Pons (tissue), 1 donor: ENCODE data around the gene NOTCH4.
"Not testable (repeated sequence)": the region's sequence is repeated elsewhere in the genome, so short reads cannot be mapped to it uniquely, and the experiment has no call there.

ENCODE experiments used
- DNase-seq: peaks from one replicate; pipeline ENCODE4 v3.0.0-alpha.2; 2016; ENCODE audit warnings: low spot score

NOTCH4 gene

DNA sequence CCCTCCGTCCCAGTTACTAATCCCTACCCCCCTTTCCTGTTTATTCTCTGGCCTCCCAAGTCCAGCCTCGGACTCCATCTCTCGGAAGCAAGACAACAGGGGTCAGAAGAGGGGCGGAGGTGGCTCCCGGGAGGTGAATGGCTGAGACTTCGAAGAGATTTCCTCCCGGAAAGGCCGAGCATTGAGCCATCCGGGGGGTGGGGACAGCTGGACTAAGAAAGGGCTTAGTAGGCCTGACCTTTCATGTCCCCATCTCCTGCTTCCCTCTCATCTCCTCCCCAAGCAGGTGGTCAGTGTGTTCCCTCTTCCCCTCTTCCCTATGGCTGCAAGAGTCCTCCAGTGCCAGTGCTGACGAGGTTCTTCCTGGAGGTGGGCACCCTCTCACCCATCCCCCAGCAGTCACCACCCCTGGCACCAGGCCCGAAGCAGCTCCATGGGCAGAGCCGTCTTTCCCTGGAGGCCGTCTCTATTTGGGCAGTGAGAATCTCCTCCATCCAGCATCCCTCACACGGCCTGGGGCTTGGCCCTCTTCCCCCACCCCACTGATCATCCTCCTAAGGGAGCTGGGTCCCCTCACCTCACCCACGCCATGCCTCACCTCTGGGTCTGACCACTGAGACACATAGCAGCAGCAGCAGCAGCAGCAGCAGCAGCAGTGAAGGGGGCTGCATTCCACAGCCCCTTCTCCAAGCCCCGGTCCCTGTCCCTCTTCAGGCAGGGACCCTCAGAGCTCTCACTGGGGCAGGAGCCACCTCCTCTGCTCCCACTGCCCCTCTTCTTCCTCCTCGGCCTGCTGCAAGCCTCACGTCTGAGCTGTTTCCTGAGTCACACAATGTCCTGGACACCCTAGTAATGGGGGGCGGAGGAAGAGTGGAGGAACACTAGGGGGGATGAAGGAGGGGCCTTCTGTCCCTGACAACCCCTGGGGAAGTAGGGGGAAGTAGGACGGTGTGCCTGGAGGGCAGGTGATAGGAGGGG is at the start of gene NOTCH4:
Gene NOTCH4, minus strand, starts transcription at position 810 of the 978 bp plus-strand sequence. Its CDS starts 139 bp downstream, at position 671.
- DNase-seq: no peak

DNA sequence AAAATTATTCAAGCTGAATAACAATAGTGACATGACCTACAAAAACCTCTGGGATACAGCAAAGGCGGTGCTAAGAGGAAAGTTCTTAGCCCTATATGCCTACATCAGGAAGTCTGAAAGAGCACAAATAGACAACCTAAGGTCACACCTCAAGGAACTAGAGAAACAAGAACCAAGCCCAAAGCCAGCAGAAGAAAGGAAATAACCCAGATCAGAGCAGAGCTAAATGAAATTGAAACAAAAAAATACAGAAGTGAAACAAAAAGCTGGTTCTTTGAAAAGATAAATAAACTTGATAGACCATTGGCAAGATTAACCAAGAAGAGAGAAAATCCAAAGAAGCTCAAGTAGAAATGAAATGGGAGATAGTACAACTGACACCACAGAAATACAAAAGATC is 47.6 kb upstream of the NOTCH4 start:
- DNase-seq: peak; percentile 36

DNA sequence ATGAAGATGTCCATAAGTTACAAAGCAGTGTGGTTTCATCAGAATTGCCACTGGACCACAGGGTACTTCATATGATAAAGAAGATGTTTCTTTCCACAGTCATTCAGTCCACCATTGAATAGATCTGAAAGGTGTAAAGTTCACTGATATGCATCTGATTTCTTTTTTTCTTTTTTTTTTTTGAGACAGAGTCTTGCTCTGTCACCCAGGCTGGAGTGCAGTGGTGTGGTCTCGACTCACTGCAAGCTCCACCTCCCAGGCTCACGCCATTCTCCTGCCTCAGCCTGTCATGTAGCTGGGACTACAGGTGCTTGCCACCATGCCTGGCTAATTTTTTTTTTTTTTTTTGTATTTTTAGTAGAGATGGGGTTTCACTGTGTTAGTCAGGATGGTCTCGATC is 44.6 kb upstream of the NOTCH4 start:
- not testable (repeated sequence) for DNase-seq

DNA sequence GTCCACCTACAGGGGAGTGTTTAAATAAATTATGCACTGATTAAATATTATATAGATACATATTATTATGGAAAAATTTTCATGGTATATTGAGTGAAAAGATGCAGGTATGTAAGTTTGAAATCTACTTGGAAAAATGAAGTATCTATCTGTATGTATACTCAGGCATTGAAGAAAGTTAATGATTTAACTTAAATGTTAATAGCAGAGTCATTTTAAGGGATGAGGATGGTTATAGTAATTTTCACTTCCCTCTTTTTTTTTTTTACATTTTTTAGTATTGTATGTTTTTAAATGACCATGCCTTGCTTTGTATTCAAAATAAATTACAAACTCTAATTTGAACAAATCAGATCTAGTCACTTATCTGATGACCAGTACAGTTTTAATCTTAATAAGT is 43.2 kb upstream of the NOTCH4 start:
- DNase-seq: no peak

DNA sequence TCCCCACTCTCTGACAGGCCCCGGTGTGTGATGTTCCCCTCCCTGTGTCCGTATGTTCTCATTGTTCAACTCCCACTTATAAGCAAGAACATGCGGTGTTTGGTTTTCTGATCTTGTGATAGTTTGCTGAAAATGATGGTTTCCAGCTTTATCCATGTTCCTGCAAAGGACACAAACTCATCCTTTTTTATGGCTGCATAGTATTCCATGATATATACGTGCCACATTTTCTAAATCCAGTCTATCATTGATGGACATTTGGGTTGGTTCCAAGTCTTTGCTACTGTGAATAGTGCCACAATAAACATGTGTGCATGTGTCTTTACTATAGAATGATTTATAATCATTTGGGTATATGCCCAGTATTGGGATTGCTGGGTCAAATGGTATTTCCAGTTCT is 33.4 kb upstream of the NOTCH4 start:
- DNase-seq: not testable (repeated sequence)

DNA sequence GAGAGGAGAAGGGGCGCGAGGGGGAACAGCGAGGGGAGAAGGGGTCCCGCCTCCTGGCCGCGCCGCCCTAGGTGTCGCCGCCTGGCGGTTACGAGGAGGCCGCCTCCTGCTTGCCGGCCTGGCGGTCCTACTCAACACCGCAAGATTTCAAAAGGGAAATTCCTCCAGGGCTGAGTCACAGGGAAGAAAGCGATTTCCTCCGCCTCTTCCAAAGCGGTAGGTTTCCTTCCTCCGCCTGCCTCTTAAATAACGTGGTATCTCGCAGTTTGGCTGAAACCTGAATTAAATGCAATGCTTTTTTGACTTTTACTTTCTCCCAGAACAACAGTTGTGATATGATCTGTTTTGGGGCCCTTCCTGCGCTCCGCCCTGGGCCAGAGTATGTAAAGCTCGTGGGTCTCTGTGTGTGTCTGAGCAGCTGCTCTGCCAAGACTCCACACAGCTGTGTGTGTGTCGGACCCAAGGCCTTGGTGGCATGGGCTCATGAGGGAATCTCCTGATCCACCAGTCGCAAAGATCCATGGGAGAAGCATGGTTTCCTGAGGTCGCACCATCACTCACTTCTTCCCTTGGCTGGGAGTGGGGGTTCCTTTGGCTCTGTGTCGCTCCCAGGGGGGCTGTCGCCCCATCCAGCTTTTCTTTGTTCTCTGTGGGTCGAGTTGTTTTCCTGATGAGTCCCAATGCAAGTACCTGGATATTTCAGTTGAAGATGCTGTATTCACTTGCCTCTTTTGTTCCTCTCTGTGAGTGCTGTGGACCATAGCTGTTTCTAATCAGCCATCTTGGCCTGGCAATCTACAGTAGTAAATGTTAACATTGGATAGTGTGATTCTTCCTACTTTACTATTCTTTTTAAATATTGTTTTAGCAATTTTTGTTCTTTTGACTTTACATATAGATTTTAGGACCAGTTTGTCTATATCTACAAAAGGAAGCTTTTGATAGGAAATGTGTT is 31.6 kb upstream of the NOTCH4 start:
- peak; percentile 50 for DNase-seq

DNA sequence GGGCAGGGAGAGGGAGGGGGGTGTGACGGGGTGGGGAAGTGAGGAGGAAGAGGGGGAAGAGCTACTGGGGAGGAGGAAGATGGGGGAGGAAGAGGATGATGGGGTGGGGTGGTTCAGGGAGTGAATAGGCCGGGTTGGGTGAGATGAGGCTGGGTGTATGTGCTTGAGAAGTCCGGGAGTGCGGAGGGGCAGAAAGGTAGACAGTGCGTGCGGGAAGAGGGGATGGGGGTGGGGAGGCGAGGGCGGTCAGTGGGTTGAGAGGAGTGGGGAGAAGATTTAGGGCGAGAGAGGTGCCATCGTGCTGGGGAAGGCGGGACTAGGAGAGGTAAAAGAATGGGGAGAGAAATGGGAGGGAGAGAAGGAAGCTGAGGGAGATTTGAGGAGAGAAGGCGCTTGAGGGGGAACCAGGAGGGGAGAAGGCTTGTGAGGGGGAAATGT is 30.9 kb upstream of the NOTCH4 start:
- DNase-seq: no peak

DNA sequence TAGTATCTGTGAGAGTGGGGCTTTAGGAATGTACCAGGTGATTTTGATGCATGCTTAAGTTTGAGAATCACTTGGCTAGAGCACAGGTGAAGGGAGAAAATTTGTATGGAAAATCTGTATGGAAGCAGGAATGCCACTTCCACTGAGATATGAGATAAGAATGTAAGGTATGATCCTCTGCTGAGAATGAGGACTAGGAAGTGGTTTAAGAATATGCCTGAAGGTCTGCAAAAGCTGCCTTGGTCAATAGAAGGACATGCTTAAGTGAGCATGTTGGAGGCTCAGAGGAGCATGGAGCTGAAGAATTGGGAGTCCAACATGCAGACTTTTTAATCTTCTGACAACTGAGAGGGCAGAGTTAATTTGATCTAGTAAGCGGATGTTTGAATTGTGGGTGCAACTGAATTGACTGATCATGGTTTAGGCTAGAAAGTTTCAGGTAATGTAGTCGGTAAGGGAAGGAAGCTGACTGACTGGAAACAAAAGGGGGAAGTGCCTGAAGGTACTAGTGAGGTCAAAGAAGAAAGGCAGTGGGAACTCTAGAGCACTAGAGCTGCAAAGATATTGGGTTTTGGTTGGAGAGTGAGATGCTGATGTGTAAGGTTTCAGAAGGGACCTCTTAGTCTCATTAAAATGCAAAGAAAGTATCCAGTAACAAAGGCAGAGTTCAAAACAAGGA is 28.6 kb upstream of the NOTCH4 start:
- no peak for DNase-seq

DNA sequence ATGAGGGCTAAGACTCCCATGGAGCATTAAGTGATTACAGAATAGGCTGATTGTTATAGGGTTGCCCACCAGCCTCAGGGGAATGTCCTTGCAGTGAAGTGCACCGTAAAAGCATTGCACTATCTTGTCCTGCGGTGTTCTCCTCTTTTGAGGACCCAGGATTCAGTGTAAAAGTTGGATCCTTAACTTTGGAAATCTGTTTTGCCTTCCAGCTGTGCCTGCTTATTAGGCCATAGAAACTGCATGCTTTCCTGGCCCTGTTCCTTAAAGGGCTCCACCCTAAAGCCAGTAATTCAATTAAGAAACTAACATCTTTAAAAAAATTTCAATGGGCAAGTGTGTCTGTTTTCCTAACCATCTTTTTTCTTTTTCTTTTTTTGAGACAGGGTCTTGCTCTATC is 25.4 kb upstream of the NOTCH4 start:
- no peak for DNase-seq

DNA sequence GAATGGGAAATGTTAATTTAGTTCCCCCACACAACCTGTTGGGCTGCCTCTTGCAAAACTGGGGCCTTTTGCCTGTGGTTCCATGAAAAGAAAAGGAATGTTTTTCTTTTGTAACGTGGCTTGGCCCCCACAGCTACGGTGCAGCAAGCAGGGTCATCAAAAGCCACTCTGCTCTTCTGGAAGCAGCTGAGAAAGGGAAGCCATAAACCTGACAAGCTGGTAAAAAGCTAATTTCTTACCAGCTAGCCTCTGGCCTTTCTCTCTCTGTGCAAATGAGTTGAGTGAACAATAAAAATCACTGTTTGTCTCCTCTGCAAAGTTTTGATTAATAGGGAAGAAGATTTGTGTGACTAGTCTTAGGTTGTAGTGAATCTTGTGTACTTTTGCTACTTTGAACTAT is 23.5 kb upstream of the NOTCH4 start:
- no peak for DNase-seq

DNA sequence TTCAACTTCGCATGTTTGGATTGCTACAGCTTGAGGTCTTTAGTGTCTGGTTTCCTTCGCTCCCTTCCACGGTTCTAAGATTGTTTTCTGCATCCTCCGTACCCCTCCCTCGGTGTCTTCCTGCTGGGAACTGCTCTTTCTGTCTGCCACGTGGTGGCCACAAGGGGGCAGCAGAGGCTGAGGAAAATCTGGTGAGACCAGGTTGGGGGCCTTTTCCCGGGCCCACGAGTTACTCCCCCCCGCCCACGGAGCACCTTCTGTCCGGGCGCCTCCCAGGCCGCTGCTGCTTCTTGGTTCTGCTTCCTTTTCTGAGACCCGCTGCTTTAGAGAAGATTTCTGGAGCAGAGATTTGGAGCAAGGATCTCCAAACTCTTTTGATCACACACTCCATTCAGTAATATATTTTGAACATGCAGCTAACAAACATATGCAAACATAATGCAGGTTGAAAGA is 21.1 kb upstream of the NOTCH4 start:
- peak; percentile 77 for DNase-seq

DNA sequence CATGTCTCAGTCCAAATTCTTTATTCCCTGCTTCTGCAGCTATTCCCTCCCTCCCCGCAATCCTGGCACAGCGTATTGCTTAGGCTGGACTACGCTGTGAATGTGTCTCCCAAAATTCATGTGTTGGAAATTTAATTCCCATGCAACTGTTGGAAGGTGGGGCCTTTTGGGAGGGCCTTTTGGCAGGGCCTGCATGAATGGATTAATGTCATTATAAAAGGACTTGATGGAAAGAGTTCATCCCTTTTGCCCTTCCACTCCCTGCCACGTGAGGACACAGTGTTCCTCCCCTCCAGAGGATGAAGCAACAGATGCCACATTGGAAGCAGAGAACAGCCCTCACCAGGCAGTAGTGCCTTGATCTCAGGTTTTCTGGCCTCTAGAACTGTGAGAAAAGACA is 20.4 kb upstream of the NOTCH4 start:
- no peak for DNase-seq

DNA sequence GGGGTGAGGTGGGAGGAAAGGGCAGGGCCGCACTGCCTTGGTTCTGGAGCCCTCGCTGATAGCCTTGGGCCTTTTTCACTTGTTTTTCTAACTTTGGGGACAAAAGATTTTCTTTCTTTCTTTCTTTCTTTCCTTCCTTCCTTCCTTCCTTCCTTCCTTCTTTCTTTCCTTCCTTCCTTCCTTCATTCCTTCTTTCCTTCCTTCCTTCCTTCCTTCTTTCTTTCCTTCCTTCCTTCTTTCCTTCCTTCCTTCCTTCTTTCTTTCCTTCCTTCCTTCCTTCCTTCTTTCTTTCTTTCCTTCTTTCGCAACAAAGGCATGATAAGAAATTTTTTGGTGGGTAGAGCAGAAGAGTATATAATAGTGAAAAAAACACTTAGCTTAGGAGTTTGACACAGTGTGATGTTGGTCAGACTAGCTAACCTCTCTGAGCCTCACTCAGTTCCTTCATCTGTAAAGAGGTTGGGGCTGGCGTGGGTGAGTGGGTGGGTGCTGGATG is 18.5 kb upstream of the NOTCH4 start:
- DNase-seq: not testable (repeated sequence)

DNA sequence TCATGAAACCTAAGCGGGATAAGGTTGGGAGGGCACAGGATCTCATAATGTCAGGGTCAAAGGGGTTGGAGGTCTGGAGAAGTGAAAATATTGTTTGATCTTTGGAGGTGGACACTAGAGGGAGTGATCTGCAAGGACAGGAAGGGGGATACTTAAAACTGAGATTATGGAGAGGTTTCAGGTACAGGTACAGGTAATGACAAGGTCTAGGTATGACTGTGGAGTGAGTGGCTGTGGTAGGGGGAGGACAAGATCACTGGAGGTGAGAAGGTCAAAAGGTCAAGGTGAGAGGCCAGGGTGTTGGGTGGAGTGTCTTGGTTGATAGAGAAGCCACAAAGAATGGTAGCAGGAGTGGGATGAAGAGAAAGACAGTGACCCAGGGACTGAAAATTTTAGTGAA is 16.8 kb upstream of the NOTCH4 start:
- DNase-seq: no peak

DNA sequence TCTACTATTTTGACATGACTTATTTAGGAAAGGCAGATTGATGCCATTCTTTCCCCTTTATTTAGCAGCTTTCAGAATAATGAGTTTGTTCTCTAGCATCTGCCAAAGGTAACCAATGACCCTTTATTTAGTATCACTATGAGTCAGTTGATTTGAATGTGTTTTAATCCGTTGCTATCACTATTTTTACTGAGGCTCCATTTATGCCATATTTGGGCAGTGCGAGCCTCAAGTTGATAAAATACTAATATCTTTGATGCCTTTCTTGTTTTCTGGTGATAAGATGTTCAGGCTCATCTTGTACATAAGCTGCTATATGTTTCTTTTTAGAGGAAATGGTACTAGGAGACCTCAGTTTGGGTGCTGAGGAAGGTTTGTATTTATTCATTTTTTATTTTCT is 15.6 kb upstream of the NOTCH4 start:
- DNase-seq: no peak

DNA sequence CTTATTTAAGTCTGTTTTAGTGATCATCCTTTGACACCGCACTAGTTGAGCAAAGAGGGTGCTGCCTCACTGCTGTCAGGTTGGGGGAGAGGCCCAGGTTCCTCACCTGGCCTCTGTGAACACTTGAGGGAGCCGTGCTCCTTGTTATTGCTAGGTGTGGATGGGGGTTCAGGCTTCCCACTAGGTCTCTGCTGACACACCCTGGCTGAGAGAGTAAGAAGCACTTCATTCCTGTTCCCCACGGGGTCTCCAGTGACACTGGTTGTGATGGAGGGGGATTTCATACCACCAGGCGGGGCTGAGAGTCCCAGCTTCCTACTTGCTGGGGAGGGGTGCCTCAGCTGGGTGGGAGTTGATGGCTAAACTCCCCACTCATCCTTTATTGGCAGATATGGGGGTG is 11.1 kb upstream of the NOTCH4 start:
- no peak for DNase-seq

DNA sequence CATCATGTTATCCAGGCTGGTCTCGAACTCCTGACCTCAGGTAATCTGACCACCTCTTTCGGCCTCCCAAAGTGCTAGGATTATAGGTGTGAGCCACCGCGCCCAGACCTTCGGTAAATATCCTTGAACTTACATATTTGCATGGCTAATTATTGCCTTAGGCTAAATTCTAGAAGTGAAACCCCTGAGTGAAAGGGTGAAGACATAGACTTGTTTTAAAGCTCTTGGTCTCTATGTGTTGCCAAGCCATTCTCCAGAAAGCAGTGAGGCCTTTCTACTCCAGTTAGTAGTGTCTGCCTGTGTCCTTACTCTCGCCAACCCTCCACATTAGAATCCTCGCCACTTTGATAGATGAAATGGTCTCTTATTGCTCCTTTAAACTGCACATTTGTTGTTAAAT is 2.6 kb upstream of the NOTCH4 start:
- no peak for DNase-seq

DNA sequence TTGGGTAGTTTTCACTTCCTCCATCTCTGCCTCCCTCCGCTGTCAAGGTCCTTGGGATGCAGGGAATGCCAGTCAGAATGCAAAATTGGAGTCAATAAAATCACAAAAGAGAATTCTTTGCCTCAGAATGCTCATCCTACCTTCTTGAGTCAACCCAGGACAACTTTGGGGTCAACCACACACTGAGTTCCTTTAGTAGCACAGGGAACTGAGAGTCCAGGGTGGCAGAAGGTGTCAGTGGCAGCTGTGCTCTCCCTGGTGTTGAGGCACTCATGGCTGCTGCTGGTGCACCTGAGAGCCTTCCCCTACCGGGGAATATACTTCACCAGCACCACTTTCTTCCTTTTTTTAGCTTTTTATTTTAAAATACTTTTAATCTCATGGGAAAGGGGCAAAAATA is 829 bp upstream of the NOTCH4 start:
- no peak for DNase-seq

DNA sequence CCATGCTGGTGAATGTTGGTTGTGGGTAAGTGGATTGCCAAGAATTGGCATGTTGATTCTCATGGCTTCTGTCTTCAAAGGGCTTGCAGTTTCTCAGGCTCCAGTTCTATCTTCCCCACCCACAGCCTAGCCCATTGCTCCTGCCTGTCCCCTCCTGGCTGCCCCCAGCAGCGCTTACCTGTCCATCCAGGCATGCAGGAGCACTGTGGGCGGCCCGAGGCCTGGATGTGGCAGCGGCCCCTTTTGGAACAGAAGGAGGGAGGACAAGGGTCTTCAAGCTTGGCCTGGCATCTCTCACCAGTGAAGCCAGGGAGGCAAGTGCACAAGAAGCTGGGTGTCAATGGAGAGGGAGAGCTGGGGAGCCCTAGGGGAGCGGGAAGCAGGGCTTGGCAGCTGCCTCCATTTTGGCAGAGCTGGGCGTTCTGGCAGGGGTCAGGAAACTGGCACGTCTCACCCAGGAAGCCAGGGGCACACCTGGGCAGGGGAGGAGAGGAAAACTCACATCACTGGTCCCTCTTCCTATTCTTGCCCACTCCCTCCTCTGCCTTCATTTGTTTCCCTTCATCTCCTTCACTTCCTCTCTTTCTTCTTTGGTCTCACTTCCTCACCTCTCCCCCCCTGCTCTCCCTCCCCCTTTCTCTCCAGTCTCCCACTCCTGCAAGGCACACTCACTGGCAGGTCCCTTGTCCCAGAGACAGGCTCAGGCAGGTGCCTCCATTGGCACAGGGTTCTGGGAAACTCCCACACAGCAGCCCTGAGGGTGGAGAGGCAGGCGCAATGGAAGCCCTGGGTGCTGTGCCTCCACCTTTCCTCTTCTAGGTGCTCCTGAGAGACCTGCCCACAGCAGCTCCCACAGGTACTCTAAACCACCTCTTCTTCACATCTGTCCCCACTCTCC is 1.3 kb downstream of the NOTCH4 start:
- no peak for DNase-seq

DNA sequence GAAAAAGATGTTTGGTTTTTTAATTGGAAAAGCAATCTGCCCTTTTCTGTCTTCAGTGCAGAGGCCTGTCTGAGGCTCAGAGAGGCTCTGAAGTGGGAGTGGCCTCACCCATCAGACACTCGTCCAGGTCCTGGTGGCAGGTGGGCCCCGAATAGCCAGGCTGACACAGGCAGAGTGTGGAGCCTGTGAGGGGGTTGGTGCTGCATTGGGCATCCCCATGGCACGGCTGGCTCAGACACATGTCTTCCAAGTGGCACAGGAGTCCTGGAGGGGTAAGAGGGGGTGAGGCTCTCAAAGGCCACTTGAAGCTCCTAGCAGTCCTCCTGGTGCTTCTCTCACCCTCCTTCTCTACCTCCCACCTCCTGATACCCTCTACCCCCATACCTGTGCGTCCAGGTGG is 3.8 kb downstream of the NOTCH4 start:
- no peak for DNase-seq

DNA sequence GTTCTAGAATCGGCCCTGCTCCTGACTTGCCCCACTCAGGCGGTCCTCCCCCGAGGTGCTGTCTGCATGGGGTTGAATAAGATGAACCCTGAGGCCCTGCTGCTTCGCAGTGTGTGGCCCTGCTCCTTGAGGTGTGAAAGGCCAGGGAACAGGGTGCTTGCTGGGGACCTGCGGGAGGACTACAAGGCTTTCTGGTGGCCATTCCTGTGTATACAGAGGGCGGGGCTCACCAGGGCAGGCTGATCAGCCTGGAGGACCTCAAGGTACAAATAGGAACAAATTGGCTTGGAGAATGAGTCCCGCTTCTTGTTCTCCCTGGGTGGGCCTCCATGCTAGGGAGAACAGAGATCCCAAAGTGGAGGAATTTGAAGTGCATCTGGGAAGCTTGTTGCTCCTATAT is 5.7 kb downstream of the NOTCH4 start:
- DNase-seq: no peak
